HG03558 (cell line): ENCODE measurements around the gene RAI1.

ENCODE experiments used
- ATAC-seq: cut with Tn5 transposase; IDR thresholded peaks from one replicate; pipeline ENCODE4 v1.9.1; 2021; ENCODE audit warnings: moderate number of reproducible peaks; ENCODE audit not compliant: unreplicated experiment; ENCODE audit errors: extremely low read depth

RAI1 gene

DNA sequence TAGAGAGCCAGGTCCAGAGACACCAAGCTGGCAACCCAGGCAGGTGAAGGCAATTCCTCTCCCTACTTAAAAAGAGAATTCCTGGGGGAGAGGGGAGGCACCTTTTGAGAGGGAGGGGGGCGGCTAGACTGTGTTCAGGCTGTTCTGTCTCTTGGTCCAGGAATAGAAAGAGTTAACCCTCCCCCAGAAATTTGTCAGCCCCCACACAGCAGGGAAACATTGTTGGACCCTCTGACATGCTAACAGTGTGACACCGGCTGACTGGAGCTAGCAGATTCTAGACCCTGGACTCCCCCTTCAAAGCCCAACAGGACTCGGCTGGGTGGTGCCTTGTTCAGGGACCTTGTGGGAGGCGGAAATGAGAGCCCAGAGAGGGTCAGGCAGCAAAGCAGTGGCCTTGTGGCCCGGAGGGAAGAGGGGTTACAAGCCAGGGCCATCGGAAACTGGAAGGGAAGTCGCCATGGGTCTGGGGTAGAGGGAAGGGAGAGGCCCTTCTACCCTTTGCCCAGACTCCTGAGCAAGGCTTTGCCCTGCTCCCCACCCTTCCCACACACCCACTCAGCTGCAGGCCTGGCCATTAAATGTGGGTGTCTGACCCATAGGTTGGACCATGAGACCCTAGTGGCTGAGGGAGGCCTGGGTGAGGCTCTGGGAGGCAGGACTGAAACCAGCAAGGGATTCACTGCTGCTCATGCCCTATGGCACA, 44.6 kb downstream of the RAI1 start:
- no peak for ATAC-seq

DNA sequence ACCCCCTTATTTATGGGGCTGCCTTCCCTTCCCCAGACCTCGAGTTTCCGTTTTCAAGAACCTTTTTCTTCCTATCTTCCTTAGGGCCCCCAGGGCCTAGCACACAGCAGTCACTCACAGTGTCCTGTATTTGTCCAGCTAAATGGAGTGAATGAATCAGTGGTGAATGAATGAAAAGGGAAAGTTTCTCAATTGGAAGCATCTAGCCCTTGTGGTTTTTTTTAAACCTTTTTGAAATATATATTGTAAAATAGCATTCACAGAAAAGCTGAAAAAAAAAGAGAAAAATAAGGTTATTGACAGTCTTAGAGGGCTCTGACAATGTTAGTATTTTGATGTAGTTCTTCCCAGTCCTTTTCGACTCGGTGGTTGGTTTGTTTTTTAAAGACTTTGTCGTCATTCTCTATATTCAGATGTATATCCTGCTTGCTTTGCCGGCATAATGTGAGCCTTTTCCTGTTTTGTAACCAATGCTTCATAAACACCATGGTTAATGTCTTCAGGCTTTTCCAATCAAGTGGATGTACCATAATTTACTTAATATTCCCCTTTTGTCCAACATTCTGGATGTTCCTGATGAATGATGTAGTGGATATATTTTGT, 45.3 kb downstream of the RAI1 start:
- ATAC-seq: no peak

GRCh38 chr17:17727111-17727659, 45.9 kb downstream of the RAI1 start:
- ATAC-seq: no peak

- ATAC-seq: no peak
Observed at GRCh38 chr17:17728146-17728545, 46.9 kb downstream of the RAI1 start.

DNA sequence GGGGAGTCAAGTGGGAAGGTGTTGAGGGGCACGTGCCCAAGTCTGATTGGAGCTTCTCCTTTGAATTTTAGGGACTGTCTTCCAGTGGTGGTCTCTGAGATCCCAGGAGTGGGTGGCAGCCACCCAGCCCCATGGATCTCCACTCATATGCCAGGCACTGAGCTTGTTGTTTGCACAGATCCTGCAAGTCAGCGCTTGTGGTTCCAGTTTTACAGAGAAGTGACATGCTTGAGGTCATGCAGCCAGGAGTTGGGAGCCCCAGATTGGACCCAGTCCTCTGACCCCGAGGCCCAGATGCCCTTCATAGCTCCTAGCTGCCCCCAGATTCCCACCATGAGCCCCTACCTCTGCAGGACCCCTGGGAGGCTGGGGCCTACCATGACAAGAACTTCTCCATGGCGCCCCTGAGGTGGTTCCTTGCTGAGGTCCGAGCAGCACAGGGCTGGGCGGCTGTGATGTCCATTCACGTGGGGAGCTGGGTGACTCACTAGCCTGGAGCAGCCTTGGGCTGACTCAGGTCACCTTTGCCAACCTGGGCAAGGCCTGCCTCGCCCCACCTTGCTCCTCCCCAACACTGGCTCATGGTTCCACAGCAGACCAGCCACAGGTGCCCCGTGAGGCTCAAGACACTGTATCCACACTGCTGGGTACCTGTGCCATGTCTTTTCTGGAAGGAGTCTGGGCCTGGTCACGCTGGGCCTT, 47.4 kb downstream of the RAI1 start:
- ATAC-seq: no peak

- ATAC-seq: no peak
Observed at GRCh38 chr17:17729620-17730249, 48.5 kb downstream of the RAI1 start.

GRCh38 chr17:17730250-17730935, 49.1 kb downstream of the RAI1 start:
- no peak for ATAC-seq

DNA sequence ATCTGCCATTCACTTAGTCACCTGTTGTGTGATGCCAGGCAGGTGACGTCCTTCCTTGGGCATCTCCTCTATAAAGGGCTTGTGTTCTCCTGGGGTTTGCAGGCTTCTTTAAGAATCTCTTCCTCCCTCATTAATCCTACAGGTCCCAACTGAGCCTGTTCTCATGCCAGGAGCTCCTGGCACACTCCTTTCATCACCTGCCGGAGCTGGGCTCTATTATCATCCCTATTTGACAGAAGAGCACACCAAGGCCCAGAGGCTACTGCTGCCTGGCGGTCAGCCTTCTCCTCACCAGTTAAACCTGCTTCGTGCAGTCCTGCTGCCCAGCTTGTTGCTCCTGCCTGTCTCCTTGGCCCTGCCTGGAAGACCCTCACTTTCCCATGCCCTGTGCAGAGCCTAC, 51.2 kb downstream of the RAI1 start:
- no peak for ATAC-seq

DNA sequence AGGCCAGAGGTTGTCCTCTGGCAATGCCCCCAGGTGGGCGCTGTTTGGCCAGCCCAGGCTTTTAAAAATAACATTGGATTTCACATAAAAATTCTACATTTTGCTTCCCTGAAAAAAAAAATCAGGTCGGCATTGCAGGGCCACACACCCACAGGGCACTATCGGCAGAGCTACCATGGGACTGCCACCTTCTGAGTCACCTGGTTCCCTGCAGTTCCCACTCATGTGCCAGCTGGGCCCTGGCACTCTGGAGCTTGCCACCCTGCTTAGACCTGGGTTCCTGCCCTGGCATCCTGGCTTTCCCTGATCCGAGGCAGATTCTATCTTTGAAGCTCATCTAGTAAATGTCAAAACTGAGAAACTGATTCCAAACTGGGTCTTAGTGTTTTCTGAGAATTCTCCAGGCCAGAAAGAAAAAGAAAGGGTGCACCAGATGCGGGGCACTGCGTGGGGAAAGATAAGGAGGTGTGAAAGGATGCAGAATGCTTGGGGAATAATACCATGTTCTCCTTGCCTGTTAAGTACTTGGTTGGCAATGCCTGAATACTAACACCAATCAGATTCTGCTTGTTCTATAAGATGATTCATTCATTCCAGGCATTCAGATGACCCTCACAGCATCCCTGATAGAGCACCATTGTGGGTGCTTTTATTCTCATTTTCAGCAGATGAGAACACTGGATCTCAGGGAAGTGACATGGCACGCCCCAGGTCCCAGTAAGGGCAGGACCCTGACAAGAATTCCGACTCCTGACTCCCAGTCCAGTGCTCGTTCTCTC, 51.8 kb downstream of the RAI1 start:
- no peak for ATAC-seq

DNA sequence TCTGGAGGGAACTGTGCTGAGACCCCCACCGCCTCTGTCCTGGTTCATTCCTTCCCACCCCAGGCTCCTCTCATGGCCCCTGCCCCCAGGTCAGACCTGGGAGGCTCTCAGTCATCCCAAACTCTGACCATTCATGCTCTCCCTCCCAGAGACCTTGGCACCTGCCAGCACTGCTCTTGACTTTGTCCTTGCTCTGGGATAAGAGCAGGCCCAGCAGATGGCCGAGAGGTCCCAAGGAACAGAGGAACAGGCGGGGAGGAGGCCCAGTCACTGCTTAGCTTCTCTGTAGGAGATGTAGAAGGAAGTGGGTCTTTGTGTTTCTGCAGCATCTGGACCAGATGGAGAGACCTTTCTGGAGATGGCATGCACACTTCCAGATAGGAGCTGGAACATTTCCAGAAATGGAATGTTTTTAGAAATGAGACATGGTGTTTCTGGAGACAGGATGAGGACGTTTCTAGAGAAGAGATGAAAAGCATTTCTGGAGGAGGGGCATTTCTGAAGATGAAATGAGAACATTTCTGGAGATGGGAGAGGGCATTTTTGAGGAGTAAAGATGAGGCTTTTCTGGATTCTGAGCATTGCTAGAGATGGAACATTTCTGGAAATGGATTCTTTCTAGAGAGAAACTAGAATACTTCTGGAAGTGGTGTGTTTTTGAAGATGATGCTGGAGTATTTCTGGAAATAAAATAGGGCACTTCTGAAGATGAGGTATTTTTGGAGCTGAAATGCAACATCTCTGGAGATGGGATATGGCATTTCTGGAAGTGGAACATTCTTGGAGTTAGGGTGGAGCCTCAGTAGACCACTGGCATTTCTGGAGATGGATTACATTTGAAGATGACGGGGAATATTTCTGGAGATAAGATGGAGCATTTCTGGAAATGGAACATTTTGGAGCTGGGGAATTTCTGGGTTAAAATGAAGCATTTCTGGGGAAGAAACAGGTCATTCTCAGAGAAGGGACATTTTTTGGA, 55.2 kb downstream of the RAI1 start:
- no peak for ATAC-seq

DNA sequence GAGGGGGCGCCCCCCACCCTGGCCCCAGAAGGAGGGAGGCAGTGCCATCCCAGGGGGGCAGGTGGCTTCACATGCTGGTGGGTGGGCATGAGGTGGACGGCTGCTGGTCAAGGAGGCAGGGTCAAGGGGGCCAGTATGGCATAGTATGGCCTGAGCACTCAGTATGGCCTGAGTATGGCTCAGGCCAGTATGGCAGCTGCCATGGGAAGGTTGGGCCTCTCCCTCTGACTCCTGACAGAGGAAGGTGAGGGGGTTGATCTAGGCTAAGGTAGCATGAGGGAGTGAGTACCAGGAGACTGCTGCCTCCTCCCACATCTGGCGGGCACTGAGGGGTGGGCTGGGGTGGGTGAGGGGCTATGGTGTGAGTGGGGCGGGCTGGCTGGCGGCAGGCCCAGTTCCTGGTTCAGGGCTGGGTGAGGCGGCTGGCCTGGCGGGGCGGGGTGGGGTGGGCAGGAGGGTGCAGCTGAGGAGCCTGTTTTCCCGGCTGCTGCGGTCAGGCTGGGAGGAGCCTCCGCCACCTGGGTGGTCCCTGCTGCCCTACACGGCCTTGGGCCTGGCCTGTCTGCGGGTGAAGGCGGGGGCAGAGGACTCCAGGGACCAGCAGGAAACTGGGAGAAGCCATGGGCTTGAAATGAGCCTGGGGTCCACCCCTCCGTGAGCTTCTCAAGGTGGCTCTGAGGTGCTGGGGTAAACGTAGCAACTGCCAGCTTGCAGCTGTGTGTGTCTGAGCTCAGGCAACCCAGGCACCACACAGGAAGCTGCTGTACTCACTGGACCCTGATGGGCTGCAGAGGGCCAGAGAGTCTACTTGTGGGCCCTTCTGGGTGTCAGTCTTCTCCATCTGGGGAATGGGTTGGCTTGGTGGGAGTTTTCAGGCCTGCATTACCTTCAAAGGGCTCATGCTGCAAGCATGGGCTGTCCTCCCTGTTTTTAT, 57.0 kb downstream of the RAI1 start:
- no peak for ATAC-seq

GRCh38 chr17:17738901-17739300, 57.6 kb downstream of the RAI1 start:
- no peak for ATAC-seq

DNA sequence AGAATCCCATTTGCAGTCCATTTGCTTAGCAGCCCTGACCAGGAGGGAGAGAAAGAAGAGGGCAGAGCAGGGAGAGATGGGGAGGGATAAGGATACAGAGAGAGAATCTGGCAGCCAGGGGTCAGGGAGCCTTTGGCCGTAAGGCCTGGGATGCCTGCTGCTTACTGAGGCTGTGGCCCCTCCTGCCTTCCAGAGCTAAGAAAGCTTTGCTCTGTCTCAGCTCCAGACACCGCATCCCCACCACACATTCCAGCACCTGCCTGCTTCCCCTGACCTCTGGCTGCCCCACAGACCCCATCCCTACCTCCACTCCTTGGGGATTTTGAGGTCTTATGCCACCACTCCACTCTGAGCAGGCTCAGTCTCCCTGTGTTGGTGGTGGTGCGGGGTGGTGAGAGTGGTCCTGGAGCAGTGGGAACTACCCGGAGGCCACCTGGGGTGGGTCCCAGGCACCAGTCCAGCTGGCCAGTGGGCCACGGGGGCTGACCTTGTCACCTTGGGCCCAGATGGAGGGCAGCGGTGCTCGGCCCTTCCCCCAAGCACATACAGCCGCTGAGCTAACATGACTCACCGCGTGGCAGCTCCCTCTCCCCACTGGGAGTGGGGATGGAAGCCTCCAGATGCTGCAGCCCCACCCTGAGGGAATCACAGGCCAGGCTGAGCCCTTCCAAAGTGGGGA, 58.3 kb downstream of the RAI1 start:
- ATAC-seq: no peak

DNA sequence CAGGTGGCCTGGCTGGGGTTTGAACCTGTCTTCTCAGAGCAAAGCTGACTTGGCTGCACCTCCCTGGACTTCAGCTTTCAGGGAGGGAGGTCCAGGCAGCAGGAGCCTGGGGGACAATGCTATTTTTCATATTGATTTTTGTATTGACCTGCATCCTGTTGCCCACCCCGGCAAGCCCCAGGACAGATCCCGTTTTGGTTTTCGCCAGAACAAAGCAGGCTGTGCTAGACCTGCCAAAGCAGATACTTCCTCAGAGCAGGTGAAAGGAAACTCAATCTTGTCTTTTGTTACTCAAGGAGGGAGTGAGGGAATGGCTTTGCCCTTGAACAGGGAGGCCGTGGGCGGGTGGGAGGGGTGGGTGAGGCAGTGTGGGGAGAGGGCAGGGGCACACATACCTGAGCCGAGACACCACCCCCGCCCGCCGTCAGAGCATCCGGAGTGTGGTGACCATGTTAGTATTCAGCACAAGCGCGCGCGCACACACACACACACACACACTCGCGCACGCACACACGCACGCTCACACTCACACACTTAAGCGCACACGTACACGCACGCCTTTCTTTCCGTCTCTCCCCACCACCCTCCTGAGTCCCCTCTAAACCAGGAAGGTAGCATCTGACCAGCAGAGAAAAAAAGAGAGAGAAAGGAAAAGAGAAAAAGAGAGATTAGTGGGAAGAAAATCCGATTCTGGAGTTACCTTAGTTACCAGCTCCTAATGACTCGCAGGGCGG, 59.5 kb downstream of the RAI1 start:
- ATAC-seq: no peak

DNA sequence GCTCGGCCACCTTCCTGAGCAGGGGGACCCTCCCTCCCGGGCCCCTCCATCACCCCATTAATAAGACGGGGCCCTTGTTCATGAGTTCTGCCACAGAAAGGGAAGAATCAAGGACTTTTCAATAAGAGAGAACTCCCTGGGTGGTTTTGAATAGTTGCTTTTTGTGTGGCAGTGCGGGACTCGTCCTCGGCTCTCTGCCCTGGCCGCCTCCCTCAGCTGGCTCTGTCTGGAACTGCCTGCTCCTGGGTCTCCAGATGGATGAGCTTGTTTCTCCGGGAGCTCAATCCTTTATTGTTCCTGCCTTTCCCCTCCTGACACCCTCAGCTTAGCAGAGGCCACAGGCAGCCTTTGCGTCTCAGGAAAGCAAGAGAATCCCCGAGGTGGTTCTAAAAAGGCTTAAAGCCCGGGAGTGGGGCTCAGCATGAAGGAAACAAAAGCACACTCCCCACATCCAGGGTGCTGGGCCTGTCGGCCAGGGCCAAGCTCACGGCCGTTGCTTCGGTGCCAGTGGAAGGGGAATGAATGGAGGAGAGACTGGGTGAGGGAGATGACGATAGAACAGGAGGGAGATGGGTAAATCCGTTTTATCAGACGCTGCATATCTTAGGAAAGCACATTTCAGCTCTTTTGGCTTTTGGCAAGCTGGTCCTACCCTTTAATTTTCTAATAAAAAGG, 60.2 kb downstream of the RAI1 start:
- ATAC-seq: no peak
